Cardiac muscle cell (in vitro differentiated cells and primary cell): ENCODE results near the gene CCDC88B. TPM values are rescaled to one million over a fixed set of nuclear protein-coding genes. Genes with fewer than 3 reads are reported as not detected.
A peak's percentile ranks its signal among the peaks of the same experiment; 100 is the strongest.

ENCODE experiments used
- DNase-seq, 2 donors: peaks; one replicate each; pipeline versions ENCODE4 v3.0.0 to v3.0.0-alpha.2; 2010 to 2017; ENCODE audit warnings: low read depth in 1 of 2, low spot score in 1 of 2
- H3K27ac ChIP-seq: fragments of 200-600 bp; sonication (generic); 2 replicates; pipeline ENCODE4 v1.5.1; 2016
- H3K27me3 ChIP-seq: fragments of 200-600 bp; sonication (generic); 2 replicates; pipeline ENCODE4 v1.6.0; 2016; ENCODE audit warnings: control low read depth
- H3K36me3 ChIP-seq: fragments of 200-600 bp; sonication (generic); 2 replicates; pipeline ENCODE4 v1.5.1; 2016; ENCODE audit warnings: control low read depth
- H3K4me1 ChIP-seq: fragments of 200-600 bp; sonication (generic); 2 replicates; pipeline ENCODE4 v1.8.1; 2017; ENCODE audit warnings: low read depth, mild to moderate bottlenecking, mixed run types
- H3K4me3 ChIP-seq: fragments of 200-600 bp; sonication (generic); 2 replicates; pipeline ENCODE4 v1.5.1; 2016; ENCODE audit warnings: mild to moderate bottlenecking
- H3K9me3 ChIP-seq: fragments of 200-600 bp; sonication (generic); 2 replicates; pipeline ENCODE4 v1.5.1; 2017; ENCODE audit warnings: low read depth, mild to moderate bottlenecking, control low read depth
- polyA plus RNA-seq: library from polyadenylated mRNA; unstranded; fragments of >200 nt; fragmentation: Nextera tagmentation; extraction: Ambion mirVana; gene quantifications from 2 replicates; pipeline ENCODE4 v1.2.1, GENCODE V29; 2016
- total RNA-seq: library from RNA; depleted of rRNA; stranded (reverse); fragments of >200 nt; gene quantifications from 2 replicates; pipeline ENCODE4 v1.2.3, GENCODE V29; 2016
- TF ChIP-seq, protein P1 (sequence below): IDR thresholded peaks from 2 replicates; pipeline ENCODE4 v1.5.1; 2012; ENCODE audit warnings: low read depth, mild to moderate bottlenecking, low read length

CCDC88B gene
- total and polyA plus RNA-seq, 2 experiments from 2014 or later: 8.4 to 8.6 TPM

DNA sequence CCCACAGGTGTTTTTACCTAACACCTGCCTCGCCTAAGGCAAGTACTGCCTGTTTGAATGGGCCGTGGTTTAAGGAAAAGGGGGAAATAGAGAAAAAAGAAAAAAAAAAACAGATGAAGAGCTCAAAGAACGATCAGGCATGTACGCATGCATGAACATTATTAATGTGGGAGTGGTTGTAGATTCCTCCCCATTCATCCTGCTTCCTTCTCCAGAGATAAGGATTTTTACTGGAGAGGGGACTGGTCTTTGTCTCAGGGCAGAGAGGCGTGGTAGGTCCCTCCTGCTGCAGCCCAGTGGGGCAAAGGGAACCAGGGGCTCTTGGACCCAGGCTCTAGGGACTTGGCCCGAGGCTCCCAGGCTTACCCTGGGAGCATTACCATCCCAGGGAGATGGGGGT is 42.0 kb downstream of the CCDC88B start:
- H3K27ac ChIP-seq: no peak overlapping the region
- no peaks in the 10 kb centered on the region for H3K36me3 ChIP-seq
- peaks cover 22% of the 10 kb centered on the region for H3K4me1 ChIP-seq
- no peak overlapping the region for H3K4me3 ChIP-seq
- no peaks in the 10 kb centered on the region for H3K27me3 ChIP-seq
- no peak for DNase-seq
- H3K9me3 ChIP-seq: no peaks in the 10 kb centered on the region
- TF ChIP-seq, protein P1, sequence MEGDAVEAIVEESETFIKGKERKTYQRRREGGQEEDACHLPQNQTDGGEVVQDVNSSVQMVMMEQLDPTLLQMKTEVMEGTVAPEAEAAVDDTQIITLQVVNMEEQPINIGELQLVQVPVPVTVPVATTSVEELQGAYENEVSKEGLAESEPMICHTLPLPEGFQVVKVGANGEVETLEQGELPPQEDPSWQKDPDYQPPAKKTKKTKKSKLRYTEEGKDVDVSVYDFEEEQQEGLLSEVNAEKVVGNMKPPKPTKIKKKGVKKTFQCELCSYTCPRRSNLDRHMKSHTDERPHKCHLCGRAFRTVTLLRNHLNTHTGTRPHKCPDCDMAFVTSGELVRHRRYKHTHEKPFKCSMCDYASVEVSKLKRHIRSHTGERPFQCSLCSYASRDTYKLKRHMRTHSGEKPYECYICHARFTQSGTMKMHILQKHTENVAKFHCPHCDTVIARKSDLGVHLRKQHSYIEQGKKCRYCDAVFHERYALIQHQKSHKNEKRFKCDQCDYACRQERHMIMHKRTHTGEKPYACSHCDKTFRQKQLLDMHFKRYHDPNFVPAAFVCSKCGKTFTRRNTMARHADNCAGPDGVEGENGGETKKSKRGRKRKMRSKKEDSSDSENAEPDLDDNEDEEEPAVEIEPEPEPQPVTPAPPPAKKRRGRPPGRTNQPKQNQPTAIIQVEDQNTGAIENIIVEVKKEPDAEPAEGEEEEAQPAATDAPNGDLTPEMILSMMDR: no peak

GRCh38 chr11:64382586-64382985 is 42.6 kb downstream of the CCDC88B start:
- no peak for DNase-seq
- Histone ChIP-seq H3K36me3 (no peaks in the 10 kb centered on the region), H3K27ac (no peak overlapping the region), H3K4me3 (no peak overlapping the region), H3K27me3 (no peaks in the 10 kb centered on the region), H3K4me1 (peaks cover 22% of the 10 kb centered on the region), H3K9me3 (no peaks in the 10 kb centered on the region)
- TF ChIP-seq, protein P1: no peak

DNA sequence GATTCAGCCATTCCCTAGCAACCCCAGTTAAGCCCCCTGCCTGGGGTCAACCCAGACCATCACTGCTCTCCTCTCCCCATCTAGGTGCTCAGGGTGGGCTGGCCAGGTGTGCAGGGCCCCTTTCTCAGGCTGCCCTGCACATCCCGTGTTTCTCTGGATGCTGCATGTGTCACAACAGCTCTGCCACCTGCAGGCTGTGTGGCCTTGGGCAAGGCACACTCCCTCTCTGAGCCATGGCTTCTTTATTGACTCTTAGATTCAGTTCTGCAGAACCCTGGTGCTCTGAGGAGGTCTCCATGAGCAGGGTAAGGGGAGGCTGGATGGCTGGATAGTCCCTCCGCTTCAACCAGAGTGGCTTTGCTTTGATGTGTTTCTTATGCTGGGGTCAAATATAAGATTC is 43.6 kb downstream of the CCDC88B start:
- H3K36me3 ChIP-seq: no peaks in the 10 kb centered on the region
- DNase-seq: no peak
- H3K27ac ChIP-seq: no peak overlapping the region
- no peak overlapping the region for H3K4me3 ChIP-seq
- H3K27me3 ChIP-seq: no peaks in the 10 kb centered on the region
- no peaks in the 10 kb centered on the region for H3K9me3 ChIP-seq
- TF ChIP-seq, protein P1: no peak
- peaks cover 22% of the 10 kb centered on the region for H3K4me1 ChIP-seq

DNA sequence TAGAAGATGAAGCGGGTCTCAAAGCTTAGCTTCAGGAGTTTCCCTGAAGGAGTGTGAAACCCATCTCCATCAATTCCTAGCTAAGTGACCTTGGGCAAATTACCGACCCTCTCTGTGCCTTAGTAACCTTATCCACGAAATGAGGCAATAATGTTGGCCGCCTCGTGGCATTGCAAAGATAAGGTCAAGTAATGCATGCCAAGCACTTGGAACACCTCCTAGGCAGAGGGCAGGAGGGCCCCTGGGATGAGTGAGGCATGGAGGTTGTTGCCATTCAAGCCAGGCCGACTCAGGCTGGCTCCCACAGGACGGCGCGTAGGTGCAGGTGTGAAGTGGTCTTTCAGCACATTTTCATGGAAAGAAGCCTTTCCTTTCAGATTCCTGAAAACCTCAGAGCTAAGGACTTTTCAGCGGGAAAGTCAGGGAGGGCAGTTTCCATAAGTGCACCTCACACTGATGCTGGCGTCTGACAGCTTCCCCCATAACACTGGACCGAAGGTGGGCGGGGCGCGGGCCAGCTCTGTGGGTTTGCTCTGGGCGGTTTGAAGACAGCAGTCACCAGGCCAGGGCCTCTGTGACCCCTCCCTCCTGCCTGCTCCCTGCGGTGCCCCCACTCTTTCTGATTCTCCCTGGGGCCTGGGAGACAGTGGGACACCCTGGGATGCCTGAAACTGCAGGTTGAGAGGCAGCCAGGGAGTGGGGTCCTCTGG is 44.2 kb downstream of the CCDC88B start:
- H3K4me3 ChIP-seq: no peak overlapping the region

DNA sequence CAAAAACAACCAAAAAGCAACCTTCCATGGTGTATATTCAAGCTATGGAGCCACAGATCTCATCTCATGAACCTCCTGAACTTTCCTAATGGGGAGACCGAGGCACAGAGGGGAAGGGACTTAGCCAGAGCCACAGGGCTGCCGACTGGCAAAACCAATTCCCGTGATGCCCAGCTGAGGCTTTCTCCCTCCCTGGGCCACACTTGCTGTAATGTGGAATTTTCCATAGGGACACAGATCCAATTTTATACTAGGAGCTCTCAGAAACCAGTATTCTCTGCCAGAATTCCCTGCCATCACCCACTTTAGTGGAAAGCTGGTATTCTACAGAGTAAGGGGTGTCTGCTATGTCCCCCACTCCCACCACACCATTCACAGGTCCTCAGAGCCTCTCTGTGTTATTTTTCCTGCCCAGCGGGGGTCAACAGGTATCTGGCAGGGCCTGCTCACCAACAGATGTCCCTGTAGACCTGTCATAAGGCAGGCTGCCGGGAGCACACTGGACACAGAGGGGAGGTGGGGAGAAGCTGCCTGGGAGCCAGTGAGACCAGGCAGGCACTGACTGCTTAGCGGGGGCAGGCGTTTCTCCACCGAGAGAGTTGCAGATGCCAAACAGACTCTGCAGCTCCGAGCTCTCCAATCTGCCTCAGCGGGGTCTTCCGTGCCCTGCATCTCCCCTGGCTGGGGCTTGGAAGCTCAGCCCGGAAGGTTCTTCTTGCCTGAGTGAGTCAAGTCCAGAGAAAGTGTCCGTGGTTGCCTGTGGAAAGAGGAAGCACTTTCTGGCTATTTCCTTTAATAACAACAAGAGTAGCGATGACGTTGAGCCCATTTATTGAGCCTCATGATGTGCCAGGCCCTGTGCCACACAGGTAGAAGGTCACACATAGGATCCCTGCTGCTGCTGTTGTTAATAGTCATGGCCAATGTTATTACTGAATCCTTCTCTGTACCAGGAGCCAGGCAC is 45.3 kb downstream of the CCDC88B start:
- no peaks in the 10 kb centered on the region for H3K9me3 ChIP-seq
- H3K36me3 ChIP-seq: no peaks in the 10 kb centered on the region
- H3K4me1 ChIP-seq: peaks cover 22% of the 10 kb centered on the region
- no peak overlapping the region for H3K4me3 ChIP-seq
- no peaks in the 10 kb centered on the region for H3K27me3 ChIP-seq
- DNase-seq: peak in 1 of 2 donors; percentile 48
- peak overlapping the region; percentile 90 for H3K27ac ChIP-seq
- TF ChIP-seq, protein P1: no peak

More for the DNA sequence above, 44.2 kb downstream of the CCDC88B start:
- Histone ChIP-seq H3K27ac (no peak overlapping the region), H3K9me3 (no peaks in the 10 kb centered on the region), H3K4me1 (peaks cover 22% of the 10 kb centered on the region), H3K36me3 (no peaks in the 10 kb centered on the region), H3K27me3 (no peaks in the 10 kb centered on the region)
- peak in 1 of 2 donors; percentile 13 for DNase-seq
- TF ChIP-seq, protein P1: no peak
